OCI-LY1 (cell line): ENCODE measurements around the gene RNFT2.

ENCODE experiments used
- H2AFZ ChIP-seq: fragments of 200-600 bp; sonication (generic), shearing (Covaris generic); 2 replicates; pipeline ENCODE4 v1.6.0; 2014; ENCODE audit warnings: antibody characterized with exemption, mild to moderate bottlenecking, low read length
- H3F3A ChIP-seq: fragments of 200-600 bp; sonication (generic), shearing (Covaris generic); 2 replicates; pipeline ENCODE4 v1.6.0; 2014; ENCODE audit warnings: mild to moderate bottlenecking, antibody characterized with exemption, low read length, moderate library complexity; ENCODE audit not compliant: insufficient read depth
- H3K27ac ChIP-seq: fragments of 200-600 bp; sonication (generic); 2 replicates; pipeline ENCODE4 v1.5.1; 2014; ENCODE audit warnings: low read length, mixed run types, mild to moderate bottlenecking, low read depth; ENCODE audit not compliant: poor library complexity, severe bottlenecking
- H3K27me3 ChIP-seq: fragments of 200-600 bp; sonication (generic); 2 replicates; pipeline ENCODE4 v1.6.0; 2014; ENCODE audit warnings: antibody characterized with exemption, mild to moderate bottlenecking, low read length, moderate library complexity; ENCODE audit not compliant: insufficient read depth
- H3K36me3 ChIP-seq: fragments of 200-600 bp; sonication (generic); 2 replicates; pipeline ENCODE4 v1.6.1; 2014; ENCODE audit warnings: mild to moderate bottlenecking, antibody characterized with exemption, low read length, moderate library complexity, mixed read lengths; ENCODE audit not compliant: insufficient read depth
- H3K4me1 ChIP-seq: fragments of 200-600 bp; sonication (generic); 2 replicates; pipeline ENCODE4 v1.5.1; 2014; ENCODE audit warnings: mild to moderate bottlenecking, low read length, moderate library complexity; ENCODE audit not compliant: insufficient read depth, severe bottlenecking
- H3K4me2 ChIP-seq: fragments of 200-600 bp; sonication (generic), shearing (Covaris generic); 2 replicates; pipeline ENCODE4 v1.6.1; 2014; ENCODE audit warnings: low read length
- H3K4me3 ChIP-seq: fragments of 200-600 bp; sonication (generic); 2 replicates; pipeline ENCODE4 v1.5.1; 2014; ENCODE audit warnings: low read length, low read depth, mild to moderate bottlenecking, mixed read lengths; ENCODE audit not compliant: poor library complexity, severe bottlenecking
- H3K79me2 ChIP-seq: fragments of 200-600 bp; shearing (Covaris generic); 2 replicates; pipeline ENCODE4 v1.6.1; 2016; ENCODE audit warnings: mixed run types, low read length, mixed read lengths; ENCODE audit not compliant: insufficient read depth
- H3K9ac ChIP-seq: fragments of 200-600 bp; sonication (generic), shearing (Covaris generic); 2 replicates; pipeline ENCODE4 v1.6.1; 2014; ENCODE audit warnings: mild to moderate bottlenecking, low read length, mixed read lengths
- H3K9me2 ChIP-seq: fragments of 200-600 bp; sonication (generic), shearing (Covaris generic); 2 replicates; pipeline ENCODE4 v1.6.1; 2014; ENCODE audit warnings: low read depth, mild to moderate bottlenecking, low read length, mixed read lengths
- H3K9me3 ChIP-seq: fragments of 200-600 bp; shearing (Covaris generic); 2 replicates; pipeline ENCODE4 v1.6.1; 2014; ENCODE audit warnings: low read length, mixed read lengths
- H4K20me1 ChIP-seq: fragments of 200-600 bp; sonication (generic), shearing (Covaris generic); 2 replicates; pipeline ENCODE4 v1.6.0; 2016; ENCODE audit warnings: mild to moderate bottlenecking, low read length; ENCODE audit not compliant: insufficient read depth
- EZH2 ChIP-seq: fragments of 200-600 bp; sonication (generic), shearing (Covaris generic); IDR thresholded peaks from 2 replicates; pipeline ENCODE4 v1.8.0; 2017; ENCODE audit warnings: borderline replicate concordance, mixed run types, mild to moderate bottlenecking, antibody characterized with exemption, low read length, moderate library complexity, mixed read lengths
- TF ChIP-seq, protein P1 (sequence below): fragments of 200-600 bp; sonication (generic), shearing (Covaris generic); IDR thresholded peaks from 2 replicates; pipeline ENCODE4 v1.5.1; 2017; ENCODE audit warnings: mild to moderate bottlenecking, antibody characterized with exemption, low read length, moderate library complexity, mixed read lengths

RNFT2 gene

DNA sequence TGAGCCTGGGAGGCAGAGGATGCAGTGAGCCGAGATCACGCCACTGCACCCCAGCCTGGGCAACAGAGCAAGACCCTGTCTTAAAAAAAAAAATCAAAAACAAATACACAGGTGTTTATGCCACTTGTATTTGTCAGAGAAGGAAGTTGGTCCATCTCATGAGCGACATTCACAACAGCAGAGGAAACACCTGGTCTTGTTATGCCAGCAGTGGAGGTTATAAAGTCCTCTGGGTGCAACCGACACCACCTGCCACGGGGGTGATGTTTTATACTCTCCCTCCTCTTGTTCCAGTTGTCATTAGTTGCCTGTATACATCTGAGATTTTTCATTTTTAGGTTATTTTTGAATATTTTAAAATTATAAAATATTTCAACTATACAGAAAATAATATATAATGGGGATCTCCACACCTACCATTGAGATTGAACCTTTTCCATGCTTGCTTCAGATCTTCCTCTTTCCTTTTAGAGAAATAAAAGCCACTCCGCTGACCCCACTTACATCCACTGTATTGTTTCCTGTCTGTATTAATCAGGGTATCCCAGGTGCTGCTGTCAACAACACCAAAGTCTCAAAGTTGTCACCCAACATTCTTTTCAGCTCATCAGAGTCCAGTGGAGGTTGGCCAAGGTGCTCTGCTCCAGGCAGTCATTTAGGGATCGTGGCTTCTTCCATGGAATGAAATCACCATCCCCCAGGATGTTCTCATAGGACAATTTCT is 65.1 kb downstream of the RNFT2 start:
- peaks cover 9% of the 10 kb centered on the region; the same call in 1 of the 2 replicates for H3F3A ChIP-seq
- H3K27ac ChIP-seq, result peak overlapping the region; percentile 100

DNA sequence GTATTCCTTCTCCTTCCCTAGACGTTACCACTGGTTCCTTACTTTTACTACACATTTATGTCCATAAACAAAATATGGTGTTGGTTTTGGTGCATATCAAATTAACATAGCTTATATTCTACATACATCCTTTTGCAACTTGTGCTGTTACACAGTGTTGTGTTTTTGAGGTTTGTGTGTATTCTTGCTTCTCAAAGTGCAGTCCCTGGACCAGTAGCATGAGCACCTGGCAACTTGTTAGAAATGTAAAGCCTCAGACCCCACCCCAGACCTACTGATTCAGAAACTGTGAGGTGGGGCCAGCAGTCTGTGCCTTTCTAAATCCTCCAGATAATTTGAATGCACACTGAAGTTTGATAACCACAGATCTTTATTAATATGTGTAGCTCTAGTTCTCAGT is 65.9 kb downstream of the RNFT2 start:
- H3K4me3 ChIP-seq, result peak overlapping the region; percentile 47
- peak overlapping the region; percentile 80 for H3K9ac ChIP-seq
- no peaks in the 10 kb centered on the region for H4K20me1 ChIP-seq
- no peaks in the 10 kb centered on the region for H3K9me2 ChIP-seq
- H3K27me3 ChIP-seq, result no peaks in the 10 kb centered on the region
- peaks cover 9% of the 10 kb centered on the region; the same call in 1 of the 2 replicates for H3F3A ChIP-seq
- peak overlapping the region; percentile 71 for H3K4me2 ChIP-seq
- peaks cover 27% of the 10 kb centered on the region for H3K36me3 ChIP-seq
- no peak overlapping the region for H2AFZ ChIP-seq
- H3K9me3 ChIP-seq, result 0 out of 2 replicates have a peak, but pooled peaks cover 8% of the 10 kb centered on the region
- H3K79me2 ChIP-seq, result no peaks in the 10 kb centered on the region
- H3K4me1 ChIP-seq, result peaks cover 83% of the 10 kb centered on the region
- TF ChIP-seq, protein P1, sequence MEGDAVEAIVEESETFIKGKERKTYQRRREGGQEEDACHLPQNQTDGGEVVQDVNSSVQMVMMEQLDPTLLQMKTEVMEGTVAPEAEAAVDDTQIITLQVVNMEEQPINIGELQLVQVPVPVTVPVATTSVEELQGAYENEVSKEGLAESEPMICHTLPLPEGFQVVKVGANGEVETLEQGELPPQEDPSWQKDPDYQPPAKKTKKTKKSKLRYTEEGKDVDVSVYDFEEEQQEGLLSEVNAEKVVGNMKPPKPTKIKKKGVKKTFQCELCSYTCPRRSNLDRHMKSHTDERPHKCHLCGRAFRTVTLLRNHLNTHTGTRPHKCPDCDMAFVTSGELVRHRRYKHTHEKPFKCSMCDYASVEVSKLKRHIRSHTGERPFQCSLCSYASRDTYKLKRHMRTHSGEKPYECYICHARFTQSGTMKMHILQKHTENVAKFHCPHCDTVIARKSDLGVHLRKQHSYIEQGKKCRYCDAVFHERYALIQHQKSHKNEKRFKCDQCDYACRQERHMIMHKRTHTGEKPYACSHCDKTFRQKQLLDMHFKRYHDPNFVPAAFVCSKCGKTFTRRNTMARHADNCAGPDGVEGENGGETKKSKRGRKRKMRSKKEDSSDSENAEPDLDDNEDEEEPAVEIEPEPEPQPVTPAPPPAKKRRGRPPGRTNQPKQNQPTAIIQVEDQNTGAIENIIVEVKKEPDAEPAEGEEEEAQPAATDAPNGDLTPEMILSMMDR, result no peak
- no peak for TF ChIP-seq EZH2
- H3K27ac ChIP-seq, result peak overlapping the region; percentile 100

More for the DNA sequence above, 65.1 kb downstream of the RNFT2 start:
- TF ChIP-seq EZH2, result no peak
- TF ChIP-seq, protein P1, result no peak
- Histone ChIP-seq H3K27me3 (no peaks in the 10 kb centered on the region), H4K20me1 (no peaks in the 10 kb centered on the region), H3K4me1 (peaks cover 74% of the 10 kb centered on the region), H3K36me3 (peaks cover 35% of the 10 kb centered on the region), H3K79me2 (no peaks in the 10 kb centered on the region), H3K9me3 (0 out of 2 replicates have a peak, but pooled peaks cover 8% of the 10 kb centered on the region), H3K9me2 (no peaks in the 10 kb centered on the region), H2AFZ (no peak overlapping the region), H3K9ac (peak overlapping the region; percentile 80), H3K4me2 (peak overlapping the region; percentile 71), H3K4me3 (peak overlapping the region; percentile 47)

DNA sequence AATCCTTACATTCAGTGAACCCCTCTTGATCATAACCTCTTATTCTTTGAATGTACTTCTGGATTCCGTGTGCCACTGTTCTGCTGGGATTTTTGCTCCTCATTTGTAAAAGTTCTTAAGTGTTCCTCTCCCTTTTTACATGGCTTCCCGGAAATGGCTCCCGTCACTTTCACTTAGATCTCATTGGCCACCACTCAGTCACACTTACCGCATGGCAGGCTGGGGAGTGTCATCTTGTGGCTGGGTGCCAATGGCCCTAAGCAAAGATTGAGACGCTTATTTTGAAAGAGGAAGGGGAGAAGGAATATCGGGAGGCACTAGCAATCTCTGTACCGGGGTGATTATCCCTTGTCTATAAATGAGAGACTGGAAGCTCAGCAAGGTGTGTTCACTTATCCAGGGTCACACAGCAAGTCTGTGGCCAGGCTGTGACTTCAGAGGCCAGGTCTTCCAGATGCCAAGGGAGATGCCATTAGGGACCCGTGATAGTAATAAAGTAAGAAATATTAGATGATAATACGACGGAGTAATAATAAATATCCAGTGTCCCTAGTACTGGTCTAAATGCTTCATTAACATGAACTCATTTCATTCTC is 68.8 kb downstream of the RNFT2 start:
- no peaks in the 10 kb centered on the region for H3K9me2 ChIP-seq
- no peaks in the 10 kb centered on the region for H3K79me2 ChIP-seq
- no peak overlapping the region for H2AFZ ChIP-seq
- H3K4me3 ChIP-seq, result peak overlapping the region; percentile 8
- peak overlapping the region; percentile 100 for H3K27ac ChIP-seq
- no peak for TF ChIP-seq EZH2
- TF ChIP-seq, protein P1, result no peak
- no peaks in the 10 kb centered on the region for H4K20me1 ChIP-seq
- peaks cover 7% of the 10 kb centered on the region; the same call in 1 of the 2 replicates for H3K36me3 ChIP-seq
- peak overlapping the region; percentile 42 for H3K4me2 ChIP-seq
- H3K4me1 ChIP-seq, result peaks cover 99% of the 10 kb centered on the region
- H3K9ac ChIP-seq, result peak overlapping the region; percentile 57
- peaks cover 9% of the 10 kb centered on the region; the same call in 1 of the 2 replicates for H3F3A ChIP-seq
- H3K9me3 ChIP-seq, result no peaks in the 10 kb centered on the region
- no peaks in the 10 kb centered on the region for H3K27me3 ChIP-seq
